HepG2 (cell line): ENCODE data around the gene DAG1. TPM values are rescaled to one million over a fixed set of nuclear protein-coding genes. Genes with fewer than 3 reads are reported as not detected.

Experiments used
- ATAC-seq: fragments of 200-7000 bp; cut with Tn5 transposase; 3 replicates; pipeline ENCODE4 v1.9.1; 2020; ENCODE audit warnings: mild to moderate bottlenecking, moderate library complexity
- BruUV-seq: library from RNA; stranded (reverse); fragments of 400-500 nt; replicated peaks from 2 replicates; lab custom pipeline; 2021; lab: Mats Ljungman, UMichigan
- CTCF ChIA-PET: fragments of 300-600 bp; formaldehyde crosslinking; extraction: SDS; loops from one replicate; lab custom pipeline; 2021; ENCODE audit warnings: low total read pairs, inconsistent platforms, low intra/inter-chr PET ratio; lab: Yijun Ruan, JAX
- POLR2A ChIA-PET: fragments of 350-600 bp; sonication (Branson Sonifier 250); formaldehyde crosslinking; loops from one replicate; lab custom pipeline; 2020; ENCODE audit warnings: antibody characterized with exemption, inconsistent platforms; lab: Yijun Ruan, JAX
- DNase-seq: peaks from one replicate; pipeline ENCODE4 v3.0.0-alpha.2; 2015; ENCODE audit warnings: low spot score
- FAIRE-seq: peaks from 3 replicates; lab custom pipeline; 2011; peaks lifted over from hg19 to GRCh38; lab: Jason Lieb, UNC
- H2AFZ ChIP-seq: one replicate; pipeline ENCODE4 v1.6.1; 2011; ENCODE audit warnings: low read length, inconsistent platforms
- H3K27ac ChIP-seq: fragments of 300-600 bp; 3 replicates; pipeline ENCODE4 v1.8.0; 2011; ENCODE audit warnings: mixed run types, mild to moderate bottlenecking, mixed read lengths, low read length, inconsistent platforms; ENCODE audit not compliant: insufficient read depth; ENCODE audit errors: extremely low read length
- H3K27me3 ChIP-seq, 2 experiments: fragments of 200-600 bp in 1 of 2; 2 replicates in 1 of 2; 3 replicates in 1 of 2; pipeline versions ENCODE4 v1.6.0 to v1.8.0; 2011; ENCODE audit warnings: low read length in 2 of 2, mild to moderate bottlenecking in 2 of 2, moderate library complexity in 2 of 2, inconsistent platforms in 1 of 2; ENCODE audit not compliant: insufficient read depth in 2 of 2, control insufficient read depth in 1 of 2
- H3K36me3 ChIP-seq, 2 experiments: fragments of 200-600 bp in 1 of 2; replicated peaks in 1 of 2; 2 replicates in 1 of 2; 3 replicates in 1 of 2; pipeline versions ENCODE4 v1.5.1 to v1.8.0; 2011; ENCODE audit warnings: low read length in 2 of 2, inconsistent platforms in 1 of 2; ENCODE audit not compliant: insufficient read depth in 2 of 2, control insufficient read depth in 1 of 2
- H3K4me1 ChIP-seq: 2 replicates; pipeline ENCODE4 v1.5.1; 2012; ENCODE audit warnings: low read length, inconsistent platforms; ENCODE audit not compliant: insufficient read depth
- H3K4me2 ChIP-seq: 2 replicates; pipeline ENCODE4 v1.6.0; 2011; ENCODE audit warnings: low read depth, low read length, inconsistent platforms
- H3K4me3 ChIP-seq, 3 experiments: fragments of 200-600 bp in 1 of 3; sonication (generic), shearing (Covaris generic) in 1 of 3; replicated peaks in 1 of 3; 2 replicates each; pipeline ENCODE4 v1.5.1; 2011 to 2016; ENCODE audit warnings: low read length in 3 of 3, inconsistent platforms in 2 of 3, low read depth in 2 of 3, mild to moderate bottlenecking in 2 of 3, control low read depth in 1 of 3, mixed read lengths in 1 of 3; ENCODE audit not compliant: insufficient read depth in 1 of 3
- H3K79me2 ChIP-seq: one replicate; pipeline ENCODE4 v1.6.1; 2011; ENCODE audit warnings: low read length, inconsistent platforms; ENCODE audit not compliant: insufficient read depth
- H3K9ac ChIP-seq: 2 replicates; pipeline ENCODE4 v1.6.0; 2011; ENCODE audit warnings: mild to moderate bottlenecking, low read depth, low read length, inconsistent platforms; ENCODE audit not compliant: insufficient read depth
- H3K9me3 ChIP-seq: 2 replicates; pipeline ENCODE4 v1.5.1; 2012; ENCODE audit warnings: mild to moderate bottlenecking, low read length
- H4K20me1 ChIP-seq: 2 replicates; pipeline ENCODE4 v1.6.0; 2011; ENCODE audit warnings: inconsistent platforms, mild to moderate bottlenecking, low read length, moderate library complexity; ENCODE audit not compliant: insufficient read depth
- DRAP1 ChIP-seq: IDR thresholded peaks from 2 replicates; pipeline ENCODE4 v1.6.1; 2016; ENCODE audit warnings: missing genetic modification reagents, missing compliant biosample characterization
- FOXK2 ChIP-seq: fragments of 450-650 bp; IDR thresholded peaks from 2 replicates; pipeline ENCODE4 v1.6.1; 2016
- POGZ ChIP-seq: sonication (generic); formaldehyde crosslinking; IDR thresholded peaks from 2 replicates; pipeline ENCODE4 v1.4.0; 2020; ENCODE audit warnings: mild to moderate bottlenecking, missing genetic modification reagents
- PRDM4 ChIP-seq: sonication (generic); formaldehyde crosslinking; IDR thresholded peaks from 2 replicates; pipeline ENCODE4 v1.9.0; 2021; ENCODE audit warnings: missing genetic modification reagents, borderline replicate concordance
- ZBTB40 ChIP-seq, 2 experiments: fragments of 450-650 bp in 1 of 2; sonication (generic) in 1 of 2; formaldehyde crosslinking in 1 of 2; IDR thresholded peaks; 2 replicates each; pipeline versions ENCODE4 v1.6.1 to v1.8.0; 2016 to 2022; ENCODE audit warnings: antibody characterized with exemption in 1 of 2, mild to moderate bottlenecking in 1 of 2, missing genetic modification reagents in 1 of 2
- ZBTB44 ChIP-seq: sonication (generic); formaldehyde crosslinking; IDR thresholded peaks from 2 replicates; pipeline ENCODE4 v1.4.0; 2020; ENCODE audit warnings: missing genetic modification reagents
- ZBTB7B ChIP-seq: sonication (generic); formaldehyde crosslinking; IDR thresholded peaks from 2 replicates; pipeline ENCODE4 v1.4.0; 2020; ENCODE audit warnings: missing genetic modification reagents
- ZNF335 ChIP-seq: sonication (generic); formaldehyde crosslinking; IDR thresholded peaks from 2 replicates; pipeline ENCODE4 v1.4.0; 2020; ENCODE audit warnings: missing genetic modification reagents
- ZNF577 ChIP-seq: sonication (generic); formaldehyde crosslinking; IDR thresholded peaks from 2 replicates; pipeline ENCODE4 v1.4.0; 2020; ENCODE audit warnings: mild to moderate bottlenecking, low read depth, missing genetic modification reagents, borderline replicate concordance
- WGBS: methylation state at CpG from one replicate; pipeline ENCODE4 v1.1.6; 2017; ENCODE audit warnings: low lambda C conversion rate; 5-methylcytosine and 5-hydroxymethylcytosine counted together
- in situ Hi-C: cut with HindIII; loops from 2 replicates; pipeline ENCODE4 v1.10.0; 2017; ENCODE audit warnings: low pct_unique_long_range_greater_than_20kb; ENCODE audit not compliant: extremely low pct_ligation_motif_present
- intact Hi-C: fragments of 100-400 bp; cut with micrococcal nuclease; formaldehyde crosslinking; loops from one replicate; pipeline ENCODE4 v1.10.0; 2022; ENCODE audit not compliant: unreplicated experiment
- polyA plus RNA-seq, 8 experiments: library from polyadenylated mRNA; depleted of rRNA in 3 of 8; stranded (reverse) in 7 of 8; unstranded in 1 of 8; fragments of >200 nt; fragmentation: Illumina TruSeq in 4 of 8; extraction: Trizol in 4 of 8; gene quantifications; 2 replicates each; pipeline versions ENCODE4 v1.2.1 to v1.2.3, GENCODE V29; 2011 to 2016; ENCODE audit warnings: low read depth in 4 of 8, missing spikeins in 1 of 8, mixed read lengths in 1 of 8; ENCODE audit not compliant: insufficient read depth in 1 of 8
- total RNA-seq, 5 experiments: library from RNA; depleted of rRNA; stranded (reverse); fragments of >200 nt; fragmentation: Illumina TruSeq; extraction: Trizol; gene quantifications; 2 replicates each; pipeline ENCODE4 v1.2.3, GENCODE V29; 2016; ENCODE audit warnings: low read depth in 1 of 5

Gene DAG1
- total and polyA plus RNA-seq, 2 of the 13 experiments (the other 11 are each of a cell fraction or from before 2014, with no cell fraction given), result 47.3 to 50.4 TPM

GRCh38 chr3:49518016-49518415 is 47.9 kb downstream of the DAG1 start (continued):
- no peak for TF ChIP-seq ZBTB40 (IDR thresholded peaks at IDR 0.05)
- no peak for TF ChIP-seq ZBTB40 (CRISPR knock-in tag; IDR thresholded peaks at IDR 0.05)

GRCh38 chr3:49518441-49518840 is 48.4 kb downstream of the DAG1 start:
- Histone ChIP-seq H3K4me3 (no peak overlapping the region), H3K79me2 (peaks cover 8% of the 10 kb centered on the region), H3K27me3 (no peaks in the 10 kb centered on the region; a peak in 1 of 5 replicates), H4K20me1 (no peaks in the 10 kb centered on the region), H3K27ac (no peak overlapping the region), H3K4me2 (no peak overlapping the region), H3K9ac (0 out of 2 replicates have a peak overlapping the region, but pooled peaks have one; percentile 7), H3K4me1 (peaks cover 34% of the 10 kb centered on the region), H2AFZ (no peak overlapping the region), H3K9me3 (no peaks in the 10 kb centered on the region), H3K36me3 (peaks cover 16 to 35% of the 10 kb centered on the region in 2 experiments; a peak in 4 of 5 replicates)
- FAIRE-seq (no peak), DNase-seq (no peak), ATAC-seq (no peak)
- intact Hi-C loops (no loop called here), in situ Hi-C loops (no loop called here)
- CTCF ChIA-PET, result no interaction called here
- POLR2A ChIA-PET, result interaction anchor here (1.8 to 2.4 kb wide), 3 partner anchors 33 to 53 kb away, joined by 6 to 8 read pairs (median 7); partner anchors contain the start of gene DAG1
- WGBS, result 100% methylated on average over 5 of the region's 5 CpGs
- BruUV-seq, result no TSS peak
- no peak for TF ChIP-seq ZNF335 (CRISPR knock-in tag)
- TF ChIP-seq ZBTB7B (CRISPR knock-in tag), result no peak
- TF ChIP-seq FOXK2, result no peak
- no peak for TF ChIP-seq POGZ (CRISPR knock-in tag)
- no peak for TF ChIP-seq ZNF577 (CRISPR knock-in tag)
- no peak for TF ChIP-seq PRDM4 (CRISPR knock-in tag)
- TF ChIP-seq ZBTB44 (CRISPR knock-in tag), result no peak
- TF ChIP-seq DRAP1 (CRISPR knock-in tag), result no peak
